CD4-positive, alpha-beta T cell treated with Interleukin-21 for 1 hour (primary cell): ENCODE data around the gene HCFC1.

Experiments
- DNase-seq: peaks from one replicate; pipeline ENCODE4 v3.0.0-alpha.2; 2020

Gene HCFC1

DNA sequence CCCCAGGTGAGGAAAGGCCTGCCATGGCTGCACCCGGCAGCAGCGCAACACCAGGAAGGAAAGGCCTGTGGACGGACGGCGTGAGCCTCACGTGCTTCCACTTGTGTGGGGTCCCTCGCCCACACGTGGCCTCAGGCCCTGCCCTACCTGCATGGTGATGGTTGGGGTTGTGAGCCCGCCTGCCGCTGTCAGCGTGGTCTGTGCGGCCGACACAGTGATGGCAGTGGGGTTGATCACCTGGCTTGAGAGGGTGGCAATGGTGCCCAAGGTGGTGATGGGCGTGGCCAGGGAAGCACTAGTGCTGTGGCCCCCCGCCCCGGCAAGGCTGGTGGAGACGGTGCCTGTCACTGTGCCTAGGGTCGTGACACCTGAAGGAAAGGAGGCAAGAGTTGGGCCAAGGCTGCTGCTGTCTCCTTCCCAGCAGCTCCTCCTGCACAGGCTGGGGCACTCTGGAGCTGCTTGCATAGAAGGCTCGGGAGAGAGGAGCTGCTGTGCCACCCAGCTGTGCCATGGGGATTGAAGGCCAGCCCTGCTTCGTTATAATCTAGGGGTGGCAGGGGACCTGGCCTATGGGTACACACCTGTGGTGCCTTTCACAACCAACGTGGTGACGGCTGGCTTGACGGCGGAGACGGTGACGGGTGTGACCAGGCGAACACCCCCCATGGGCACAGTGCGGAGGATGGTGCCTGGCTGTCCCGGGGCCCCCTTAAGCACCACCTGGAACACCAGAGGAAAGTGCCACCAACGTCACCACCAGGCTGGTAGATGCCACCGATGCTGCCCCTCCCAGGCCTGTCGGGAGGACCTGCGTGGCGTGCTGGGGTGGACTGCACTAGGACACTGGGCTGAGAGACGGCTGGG is 15.3 kb downstream of the HCFC1 start:
- no peak for DNase-seq

DNA sequence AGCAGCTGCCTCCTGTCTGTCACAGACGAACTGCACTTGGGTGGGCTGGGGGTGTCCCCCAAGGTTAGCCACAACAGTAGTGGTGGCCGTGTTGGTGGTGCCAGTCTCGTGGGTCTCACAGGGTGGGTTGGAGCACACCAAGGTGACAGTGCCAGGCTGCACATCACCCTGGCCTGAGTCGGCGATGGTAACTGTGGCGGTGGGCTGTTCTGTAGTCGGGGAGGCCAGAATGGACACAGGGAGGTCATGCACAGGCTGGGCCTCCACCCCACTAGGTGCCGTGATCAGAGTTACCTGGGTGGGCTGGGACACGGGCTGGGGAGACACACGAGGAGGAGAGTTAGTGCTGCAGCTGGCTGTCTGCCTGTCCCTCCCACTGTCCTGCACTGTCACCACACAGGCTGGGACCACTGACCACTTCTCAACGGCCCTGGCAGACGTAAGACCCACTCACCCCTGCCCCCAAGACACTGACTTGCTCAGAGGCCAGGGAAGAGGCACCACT is 16.3 kb downstream of the HCFC1 start:
- no peak for DNase-seq

DNA sequence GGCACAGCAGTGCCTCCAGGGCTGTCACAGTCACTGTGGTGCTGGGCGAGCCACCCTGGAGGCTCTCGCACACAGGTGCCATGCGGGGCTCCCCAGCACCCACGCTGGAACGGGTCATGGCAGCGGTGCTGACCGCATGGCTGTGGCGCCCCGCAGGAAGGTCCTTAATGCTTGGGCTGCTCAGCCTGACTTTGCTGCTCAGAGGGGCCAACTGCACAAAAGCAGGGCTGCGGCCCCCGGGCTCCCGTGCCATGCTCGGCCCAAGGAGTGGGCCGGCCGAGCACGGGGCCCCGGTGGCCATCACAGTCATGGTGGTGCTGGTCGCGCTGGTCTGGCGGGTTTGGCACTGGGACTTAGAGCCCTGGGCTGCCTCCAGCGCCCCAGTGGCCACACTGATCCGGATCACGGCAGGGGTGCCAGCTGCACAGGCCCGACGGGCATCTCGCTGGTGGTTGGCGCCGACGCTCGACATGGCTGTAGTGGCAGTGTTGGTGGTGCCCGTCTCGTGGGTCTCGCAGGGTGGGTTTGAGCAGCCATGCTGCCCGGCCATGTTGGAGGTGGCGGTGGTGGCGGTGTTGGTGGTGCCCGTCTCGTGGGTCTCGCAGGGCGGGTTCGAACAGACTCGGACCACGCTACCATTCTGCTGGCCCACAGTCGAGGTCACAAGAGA is 16.9 kb downstream of the HCFC1 start:
- DNase-seq, result no peak

DNA sequence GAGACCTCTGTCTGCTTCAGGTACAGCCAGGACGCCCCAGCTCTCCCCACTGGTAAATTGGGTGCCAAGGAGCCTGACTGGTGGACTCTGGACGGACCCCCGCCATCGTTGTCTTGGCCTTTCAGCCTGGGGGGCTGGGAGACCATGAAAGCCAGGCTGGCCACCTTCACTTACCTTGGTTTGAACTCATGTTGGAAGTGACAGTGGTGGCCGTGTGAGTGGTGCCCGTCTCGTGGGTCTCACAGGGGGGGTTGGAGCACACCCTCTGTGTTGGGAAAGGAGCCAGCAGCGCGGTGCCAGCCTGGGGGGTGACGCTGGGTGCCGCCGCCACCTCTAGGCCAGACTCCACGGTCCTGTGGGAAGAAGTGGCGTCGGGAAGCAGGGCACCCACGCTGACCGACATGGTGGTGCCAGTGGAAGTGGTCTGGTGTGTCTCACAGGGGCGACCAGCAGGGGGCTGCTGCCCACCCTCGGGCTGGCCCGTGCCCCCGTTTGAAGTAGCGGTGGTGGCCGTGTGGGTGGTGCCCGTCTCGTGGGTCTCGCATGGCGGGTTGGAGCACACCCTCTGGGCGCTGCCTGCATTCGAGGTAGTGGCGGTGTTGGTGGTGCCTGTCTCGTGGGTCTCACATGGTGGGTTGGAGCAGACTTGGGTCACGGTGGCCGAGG is 17.6 kb downstream of the HCFC1 start:
- no peak for DNase-seq

DNA sequence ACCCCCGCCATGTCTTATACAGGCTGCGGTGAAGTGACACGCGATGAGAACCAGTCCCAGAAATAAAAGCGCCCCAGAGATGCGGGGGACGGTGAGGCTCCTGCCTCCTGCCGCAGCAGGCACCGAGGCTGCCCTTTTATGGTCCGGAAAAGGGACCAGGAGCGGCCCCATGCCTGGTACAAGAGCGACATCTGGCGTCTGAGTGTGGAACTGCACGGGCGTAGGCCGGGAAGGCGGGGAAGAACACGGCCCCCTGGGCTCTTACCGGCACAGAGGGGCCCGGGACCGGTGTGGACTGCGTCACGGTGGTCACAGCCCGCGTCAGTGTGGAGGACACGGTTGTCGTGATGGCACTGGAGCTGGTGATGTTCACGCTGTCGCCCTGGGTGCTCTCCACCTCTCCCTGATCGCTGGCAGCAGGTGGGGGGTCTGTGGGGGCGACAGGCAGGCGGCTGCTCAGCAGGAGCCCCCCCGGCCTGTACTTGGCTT is 18.2 kb downstream of the HCFC1 start:
- peak; percentile 80 for DNase-seq

DNA sequence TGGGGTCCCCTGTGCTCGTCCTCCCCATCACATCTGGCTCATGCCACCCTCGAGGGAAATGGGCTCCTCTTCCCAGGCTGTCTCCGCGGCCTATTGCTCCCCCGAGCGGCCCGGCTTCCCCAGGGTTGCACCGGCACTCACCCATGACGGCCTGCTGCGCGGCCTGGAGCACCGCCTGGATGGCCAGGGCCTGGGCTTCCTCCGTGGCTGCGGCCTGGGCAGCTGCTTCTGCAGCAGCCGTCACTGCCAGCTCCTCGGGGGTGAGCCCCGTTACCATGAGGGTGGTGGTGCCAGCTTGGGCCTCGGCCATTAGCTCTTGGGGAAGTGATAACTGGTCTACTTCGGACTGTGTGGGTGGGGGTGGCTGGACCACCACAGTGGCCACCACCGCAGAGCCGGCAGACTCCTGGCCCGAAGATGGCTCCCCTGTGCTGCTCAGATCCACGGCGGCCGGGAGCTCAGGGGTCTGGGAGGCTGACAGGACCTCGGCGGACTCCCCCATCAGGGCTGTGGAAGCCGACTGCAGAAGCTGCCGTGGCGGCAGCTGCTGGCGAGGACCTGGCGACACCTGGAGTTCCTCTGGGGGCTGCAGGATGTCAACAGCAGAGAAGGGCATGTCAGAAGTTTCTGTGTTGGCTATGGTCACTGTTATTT is 19.1 kb downstream of the HCFC1 start:
- no peak for DNase-seq

DNA sequence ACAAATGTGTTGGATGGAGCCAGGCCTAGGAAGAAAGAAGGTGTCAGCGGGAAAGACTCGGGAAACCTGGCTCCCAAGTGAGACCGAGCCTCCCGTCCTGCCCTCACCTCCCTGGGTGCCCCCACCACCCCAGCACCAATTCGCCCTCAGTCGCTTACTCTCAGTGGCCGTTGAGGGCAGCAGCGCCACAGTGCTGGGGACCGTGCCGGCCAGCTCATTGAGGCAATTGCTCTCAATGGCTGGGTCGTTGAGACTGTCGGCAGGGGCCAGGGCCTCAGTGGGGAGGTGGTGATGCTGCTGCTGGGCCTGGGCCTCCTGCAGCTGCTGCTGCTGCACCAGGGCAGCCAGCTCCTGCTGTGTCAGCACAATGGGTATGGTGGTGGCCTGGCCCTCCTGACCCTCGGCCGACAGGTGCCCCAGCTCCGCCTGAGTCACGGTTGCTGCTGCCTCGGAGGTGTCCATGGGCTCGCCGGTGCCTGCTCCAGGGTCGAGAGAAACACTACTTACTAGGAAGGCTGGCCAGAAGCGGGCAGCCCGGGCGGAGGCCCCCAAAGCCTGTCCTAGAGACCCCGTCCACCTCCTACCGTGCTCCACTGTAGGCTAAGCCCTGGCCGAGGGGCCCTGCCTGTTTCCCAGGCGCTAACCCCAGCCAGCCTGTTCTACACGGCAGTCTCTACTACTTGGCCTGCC is 19.8 kb downstream of the HCFC1 start:
- DNase-seq, result no peak

DNA sequence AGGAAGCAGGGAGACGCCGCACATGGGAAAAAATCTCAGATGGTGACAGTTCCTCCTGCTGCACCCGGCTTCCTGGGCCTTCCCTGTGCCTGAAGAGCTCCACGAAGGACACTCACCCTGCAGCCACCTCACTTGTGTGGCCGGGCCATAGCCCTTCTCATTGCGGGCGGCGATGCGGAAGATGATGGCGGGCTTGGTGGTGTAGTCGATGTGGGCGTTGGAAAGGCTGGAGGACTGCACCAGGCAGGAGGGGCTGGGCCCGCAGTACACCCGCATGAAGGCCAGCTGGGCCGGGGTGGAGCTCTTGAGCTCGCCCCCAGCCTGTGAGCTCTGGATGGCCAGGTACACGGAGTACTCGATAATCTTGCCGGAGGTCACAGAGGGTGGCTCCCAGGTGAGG is 21.5 kb downstream of the HCFC1 start:
- no peak for DNase-seq

DNA sequence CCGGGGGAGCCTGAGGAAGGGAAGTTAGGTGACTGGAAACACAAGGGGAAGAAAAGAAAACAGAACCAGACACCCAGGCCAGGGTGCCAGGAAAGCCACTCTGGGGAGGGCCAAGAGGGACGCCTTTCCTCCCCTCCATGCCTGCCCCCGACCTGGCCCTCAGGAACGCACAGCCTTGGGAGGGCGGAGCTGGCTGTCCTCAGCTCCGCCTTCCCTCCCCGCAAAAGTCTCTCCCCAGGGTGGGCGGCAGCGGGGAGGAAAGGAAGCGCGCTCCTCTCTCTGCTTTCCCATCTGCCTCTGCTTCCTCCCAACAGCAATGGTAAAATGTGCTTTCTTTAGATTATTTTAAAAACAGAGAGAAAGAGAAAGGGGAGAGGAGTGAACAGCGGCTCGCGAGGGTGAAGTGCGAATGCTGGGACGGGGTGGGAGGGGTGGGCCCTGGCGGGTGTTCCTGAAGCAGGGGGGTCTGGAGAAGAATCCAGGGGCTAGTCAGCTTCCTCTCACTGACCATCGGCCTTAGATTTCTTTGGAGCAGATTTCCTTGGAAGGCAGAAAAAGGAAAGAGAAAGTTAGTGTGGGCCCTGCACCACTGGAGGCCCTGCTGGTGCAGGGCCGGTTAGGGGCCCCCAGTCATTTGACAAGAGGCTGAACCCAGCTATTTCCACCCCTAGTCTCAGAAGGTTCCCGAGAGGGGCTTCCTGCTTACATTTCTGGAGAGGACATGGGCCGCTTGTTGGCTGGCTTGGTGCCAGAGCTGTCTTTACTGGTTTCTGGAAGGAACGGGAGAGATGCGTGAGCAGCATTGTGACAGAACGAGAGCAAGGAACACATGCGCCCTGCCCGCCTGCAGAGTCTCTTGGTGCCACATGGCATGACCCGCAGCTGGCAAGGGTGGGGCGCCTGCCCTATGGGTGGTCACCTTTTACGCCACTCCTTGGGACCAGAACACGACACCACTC is 22.5 kb downstream of the HCFC1 start:
- DNase-seq, result no peak

DNA sequence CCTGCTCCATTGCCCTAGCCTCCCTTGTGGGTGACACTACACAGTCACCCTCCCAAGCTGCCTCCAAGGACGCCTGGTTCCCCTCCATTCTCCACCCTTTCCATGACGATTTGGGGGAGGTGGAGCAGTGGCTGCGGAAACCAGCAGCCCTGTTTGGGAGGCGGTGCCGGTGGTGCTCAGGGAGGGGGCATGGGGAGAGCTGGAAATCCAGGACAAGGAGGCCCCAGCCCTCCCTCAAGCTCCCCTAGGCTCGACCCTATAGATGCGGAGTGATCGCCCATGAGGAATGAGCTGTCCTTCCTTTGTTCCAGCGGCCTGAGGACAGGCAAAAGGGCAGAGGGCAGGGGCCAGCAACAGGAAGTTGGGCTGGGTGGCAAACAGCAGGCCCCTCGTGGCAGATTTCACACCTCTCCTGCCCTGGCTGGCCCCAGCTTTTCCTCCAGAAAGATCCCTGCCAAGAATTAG is 23.6 kb downstream of the HCFC1 start:
- DNase-seq, result no peak

DNA sequence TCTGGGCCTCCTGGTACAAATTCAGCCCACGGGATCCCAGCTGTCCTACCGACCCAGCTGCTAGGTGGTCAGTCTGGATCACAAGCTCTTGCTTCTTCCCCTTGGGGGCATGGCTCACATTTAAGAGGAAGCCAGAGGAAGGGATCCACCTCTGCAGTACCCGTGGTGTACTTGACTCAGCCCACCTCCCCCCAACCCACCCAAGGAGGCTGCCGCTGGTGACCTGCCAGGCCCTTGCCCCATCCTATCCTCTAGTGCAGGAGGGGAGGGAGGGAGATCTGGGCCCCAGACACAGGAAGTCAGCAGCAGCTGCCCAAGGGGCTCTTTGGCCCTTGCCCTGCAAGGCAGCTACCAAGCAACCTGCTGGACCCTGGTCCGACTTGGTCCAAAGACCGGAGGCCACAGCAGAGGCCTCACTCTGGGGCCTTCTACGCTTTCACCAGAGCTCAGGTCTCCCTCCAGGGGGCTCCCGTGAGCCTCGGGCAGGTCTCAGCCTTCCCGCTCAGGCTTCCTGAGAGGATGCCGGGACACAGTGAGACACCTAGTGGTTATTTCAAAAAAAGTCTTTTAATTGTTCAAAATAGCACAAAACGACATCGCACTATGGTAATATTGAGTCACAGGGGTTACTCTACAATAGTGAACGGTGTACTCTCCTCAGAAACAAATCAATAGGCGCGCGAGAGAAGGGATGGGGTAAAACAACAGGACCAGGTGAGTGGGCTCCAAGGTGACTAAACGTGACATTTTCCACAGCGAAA is 24.4 kb downstream of the HCFC1 start:
- DNase-seq, result peak; percentile 84

DNA sequence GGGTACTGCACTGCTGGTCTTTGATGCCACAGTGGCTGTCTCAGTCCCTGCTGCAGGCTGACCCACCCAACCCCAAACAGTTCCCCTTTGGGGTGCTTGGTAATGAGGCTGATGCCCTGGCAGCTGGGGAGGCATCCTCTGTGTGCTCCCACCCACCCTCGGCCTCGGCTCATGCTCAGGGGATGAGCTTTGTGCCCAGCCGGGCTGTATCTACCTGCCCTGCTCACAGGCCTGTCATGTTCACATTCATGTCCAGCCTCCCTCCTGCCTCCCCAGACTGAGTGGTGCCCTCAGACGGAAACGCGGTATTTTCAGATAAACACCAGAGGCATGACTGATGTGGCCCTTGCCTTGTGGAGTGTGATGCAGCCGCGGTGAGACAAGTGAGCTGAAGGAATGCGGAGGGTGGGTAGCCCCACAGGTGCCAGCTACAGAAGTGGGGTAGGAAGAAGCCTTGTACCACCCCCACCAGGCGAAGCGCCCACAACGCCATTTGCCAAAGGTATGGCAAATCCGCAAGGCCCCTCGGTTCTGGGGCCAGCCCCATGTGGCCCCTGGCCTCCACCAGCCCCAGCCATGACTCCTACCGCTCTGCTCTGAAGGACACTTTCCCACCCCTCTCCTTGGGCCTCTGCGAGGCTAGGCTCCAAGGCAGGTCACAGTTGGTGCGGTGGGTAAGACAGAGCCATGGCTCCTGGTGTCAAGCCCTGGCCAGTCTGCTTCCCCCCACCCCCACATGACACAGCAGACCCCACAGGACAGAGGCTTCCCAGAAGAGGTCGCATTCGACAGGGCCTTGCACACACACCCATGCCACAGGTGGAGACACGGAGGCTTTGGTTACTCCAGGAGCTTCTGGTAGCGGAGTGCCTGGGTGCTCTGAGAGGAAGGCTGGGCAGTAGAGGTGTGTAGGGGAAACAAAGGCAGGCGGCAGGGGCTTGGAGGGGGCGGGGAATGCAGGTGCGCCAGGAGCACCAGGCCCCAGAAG is 25.4 kb downstream of the HCFC1 start:
- DNase-seq, result no peak

DNA sequence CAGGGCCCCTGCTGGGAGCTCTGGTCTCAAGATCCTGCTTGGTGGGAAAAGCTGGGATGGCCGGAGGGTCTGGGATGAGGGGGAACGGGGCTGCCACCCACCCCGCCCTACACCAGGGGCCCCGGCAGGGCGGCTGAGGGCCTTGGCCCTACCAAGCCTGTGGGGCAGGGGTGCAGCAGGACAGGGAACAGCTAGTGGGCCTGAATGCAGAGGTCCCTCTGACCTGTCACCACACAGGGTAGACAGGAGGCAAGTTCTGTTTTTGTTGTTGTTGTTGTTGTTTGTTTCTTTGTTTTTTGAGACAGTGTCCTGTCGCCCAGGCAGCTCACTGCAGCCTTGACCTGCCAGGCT is 26.8 kb downstream of the HCFC1 start:
- DNase-seq, result no peak

DNA sequence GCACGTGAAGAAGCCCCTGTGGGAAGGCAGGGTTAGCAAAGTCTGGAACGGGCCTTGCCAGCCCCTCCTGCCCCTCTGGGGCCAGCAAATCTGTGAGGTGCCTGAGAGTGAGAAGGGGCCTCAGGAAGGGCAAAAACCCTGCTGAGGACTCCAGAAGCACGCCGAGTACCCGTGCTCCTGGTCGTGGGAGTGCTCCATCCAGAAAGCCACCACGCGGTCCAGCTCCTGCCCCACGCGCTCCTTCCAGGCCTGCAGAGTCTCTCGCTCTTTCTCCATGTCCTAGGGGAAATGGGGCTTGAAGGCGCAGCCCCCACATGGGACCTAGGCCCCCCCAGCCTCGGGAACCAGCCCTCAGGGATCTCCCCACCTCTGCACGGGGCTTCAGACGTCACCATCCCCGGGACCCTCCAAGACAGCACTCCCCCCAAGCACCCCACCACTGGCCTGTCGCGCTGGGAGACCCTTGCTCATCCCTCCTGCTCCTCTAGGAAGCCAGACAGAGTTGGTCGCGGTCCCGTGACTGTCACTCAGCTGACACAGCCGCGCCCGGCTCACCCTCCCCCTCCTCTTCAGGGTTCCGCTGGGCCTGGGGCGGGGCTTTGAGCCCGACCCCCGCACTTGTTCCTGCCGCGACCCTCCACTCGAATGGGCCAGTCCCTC is 27.3 kb downstream of the HCFC1 start, which contains the start of gene RENBP:
RENBP (minus strand) TSS at position 504 of the 660 bp plus-strand sequence; CDS start at position 471, 33 bp downstream.
- peak; percentile 42 for DNase-seq

DNA sequence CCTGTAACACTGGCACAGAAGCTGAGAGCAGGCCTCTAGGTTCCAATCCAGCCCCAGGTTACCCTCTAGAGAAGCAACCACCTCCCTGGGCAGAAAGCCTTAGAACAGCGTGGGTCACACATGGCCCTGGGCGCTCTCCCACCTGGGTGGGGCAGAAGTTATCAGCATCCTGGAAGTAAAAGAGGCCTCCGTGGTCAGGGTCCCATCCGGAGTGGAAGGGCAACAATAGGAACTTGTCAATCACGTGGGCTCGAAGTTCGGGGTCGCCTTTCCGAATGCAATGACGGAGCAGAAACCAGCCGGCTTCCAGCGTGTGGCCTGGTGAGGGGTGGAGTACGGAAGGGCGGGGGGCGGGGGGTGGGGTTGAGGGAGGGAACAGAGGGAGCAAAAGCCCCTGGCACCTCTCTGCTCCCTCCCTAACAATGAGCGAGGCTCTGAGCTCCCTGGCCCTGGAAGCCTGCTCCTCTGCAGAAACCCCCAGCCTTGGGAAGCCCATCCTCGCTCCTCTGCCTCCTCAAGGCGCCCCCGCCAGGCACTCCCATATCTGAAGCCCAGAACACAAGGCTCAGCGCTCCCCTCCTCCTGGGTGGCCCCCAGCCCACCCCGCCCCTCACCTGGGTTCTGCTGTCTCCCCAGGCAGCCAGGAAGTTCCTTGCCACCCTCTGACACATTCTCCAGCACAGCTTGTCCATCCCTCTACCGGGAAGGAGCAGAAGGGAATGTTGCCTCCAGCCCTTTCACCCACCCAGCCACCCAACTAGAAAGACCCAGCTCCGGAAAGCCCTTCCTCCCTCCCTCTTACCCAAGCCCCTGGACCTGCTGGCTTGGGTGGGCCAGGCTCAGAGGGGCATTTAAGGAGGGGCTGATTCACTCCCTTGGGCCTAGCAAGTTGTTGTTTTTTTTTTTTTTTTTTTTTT is 30.0 kb downstream of the HCFC1 start:
- no peak for DNase-seq

DNA sequence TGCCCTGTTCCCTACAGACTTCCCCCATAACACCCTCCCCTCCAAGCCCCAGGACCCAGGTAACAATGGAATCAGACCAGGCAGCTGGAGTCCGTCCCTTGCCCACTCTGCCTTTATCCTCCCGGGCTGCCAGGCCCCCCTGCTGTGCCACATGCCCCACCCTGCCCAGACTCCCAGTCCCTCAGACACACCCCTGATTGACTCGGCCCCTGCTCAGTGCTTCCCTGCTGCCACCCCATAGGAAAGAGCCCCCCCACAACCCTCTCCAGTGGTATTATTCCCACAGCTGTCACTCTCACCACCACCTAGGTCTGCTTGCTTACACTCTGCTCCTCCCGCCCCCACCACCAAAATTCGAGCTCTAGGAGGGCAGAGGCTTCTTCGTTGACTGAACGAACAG is 32.0 kb downstream of the HCFC1 start:
- no peak for DNase-seq

DNA sequence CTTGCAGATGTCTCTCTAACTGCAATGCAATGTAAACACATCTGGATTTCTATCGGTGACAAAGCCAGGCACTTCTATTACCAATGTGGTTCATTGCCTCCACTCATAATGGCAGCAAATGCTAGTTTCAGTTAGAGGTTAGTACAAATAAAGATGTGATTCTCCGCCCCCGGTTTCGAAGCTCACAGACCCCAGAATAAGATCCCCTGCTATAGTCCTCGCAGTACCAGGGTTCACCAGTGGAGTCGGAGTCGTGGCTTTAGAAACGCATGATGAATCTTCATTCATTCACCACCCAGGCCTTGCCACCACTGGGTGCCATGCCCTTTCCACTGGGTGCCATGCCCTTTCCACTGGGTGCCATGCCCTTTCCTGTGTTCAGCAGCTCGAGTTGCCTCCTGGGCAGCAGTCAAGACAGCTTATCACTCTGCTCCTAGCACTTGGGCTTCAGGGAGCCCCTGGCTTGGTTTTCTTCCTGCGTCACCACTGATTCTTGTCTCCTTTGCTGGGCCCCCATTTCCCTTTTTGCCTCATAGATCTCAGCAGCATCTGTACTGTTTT is 33.3 kb downstream of the HCFC1 start:
- DNase-seq, result no peak
